Stomach smooth muscle (tissue), 2 donors: Measurements from ENCODE around the gene SPINT4.
"Not testable (repeated sequence)": the region's sequence is repeated elsewhere in the genome, so short reads cannot be mapped to it uniquely, and the experiment has no call there.

Experiments
- H3K27ac ChIP-seq: one replicate; pipeline ENCODE4 v1.7.0; 2013; ENCODE audit warnings: mild to moderate bottlenecking, low read length, inconsistent platforms
- H3K27me3 ChIP-seq, 2 donors: one replicate each; pipeline ENCODE4 v1.7.0; 2013; ENCODE audit warnings: low read length in 2 of 2; ENCODE audit not compliant: insufficient read depth in 2 of 2, control insufficient read depth in 1 of 2
- H3K36me3 ChIP-seq, 2 donors: one replicate each; pipeline ENCODE4 v1.7.0; 2013; ENCODE audit warnings: low read length in 2 of 2; ENCODE audit not compliant: control insufficient read depth in 2 of 2, insufficient read depth in 2 of 2
- H3K4me1 ChIP-seq: one replicate; pipeline ENCODE4 v1.7.0; 2013; ENCODE audit warnings: low read length; ENCODE audit not compliant: control insufficient read depth, insufficient read depth
- H3K4me3 ChIP-seq, 2 donors: one replicate each; pipeline ENCODE4 v1.7.0; 2013; ENCODE audit warnings: low read length in 2 of 2
- H3K9ac ChIP-seq, 2 donors: one replicate each; pipeline ENCODE4 v1.7.0; 2013; ENCODE audit warnings: low read length in 2 of 2, mild to moderate bottlenecking in 1 of 2
- H3K9me3 ChIP-seq, 2 donors: one replicate each; pipeline ENCODE4 v1.7.0; 2013; ENCODE audit warnings: low read length in 2 of 2; ENCODE audit not compliant: control insufficient read depth in 2 of 2
- donor health status: healthy.
- donor health status: Pancreatic carcinoma.

Gene SPINT4

DNA sequence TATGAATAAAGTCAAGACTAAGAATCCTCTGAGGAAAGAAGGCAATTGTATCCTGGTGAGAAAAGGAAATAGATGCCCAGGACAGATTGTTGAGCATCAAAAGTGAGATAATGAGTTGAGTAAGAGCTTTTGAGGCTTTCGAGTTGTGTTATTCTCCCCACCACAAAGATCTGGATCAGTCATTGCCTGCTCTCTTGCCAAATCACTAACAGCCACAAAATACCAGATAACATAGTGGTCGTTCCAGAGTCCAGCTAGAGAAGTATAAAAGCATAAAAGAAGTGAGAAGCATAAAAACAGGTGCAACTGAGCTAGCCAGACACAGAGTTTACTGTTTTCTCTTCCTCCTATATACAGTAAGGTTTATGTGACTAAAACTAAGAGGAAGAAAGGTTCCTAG lies 4.9 kb downstream of the SPINT4 start:
- Histone ChIP-seq H3K9ac (no peak overlapping the region), H3K4me1 (no peaks in the 10 kb centered on the region), H3K9me3 (peaks cover 0 to 5% of the 10 kb centered on the region in 2 donors), H3K36me3 (no peaks in the 10 kb centered on the region), H3K27ac (no peak overlapping the region), H3K27me3 (no peaks in the 10 kb centered on the region), H3K4me3 (no peak overlapping the region)

DNA sequence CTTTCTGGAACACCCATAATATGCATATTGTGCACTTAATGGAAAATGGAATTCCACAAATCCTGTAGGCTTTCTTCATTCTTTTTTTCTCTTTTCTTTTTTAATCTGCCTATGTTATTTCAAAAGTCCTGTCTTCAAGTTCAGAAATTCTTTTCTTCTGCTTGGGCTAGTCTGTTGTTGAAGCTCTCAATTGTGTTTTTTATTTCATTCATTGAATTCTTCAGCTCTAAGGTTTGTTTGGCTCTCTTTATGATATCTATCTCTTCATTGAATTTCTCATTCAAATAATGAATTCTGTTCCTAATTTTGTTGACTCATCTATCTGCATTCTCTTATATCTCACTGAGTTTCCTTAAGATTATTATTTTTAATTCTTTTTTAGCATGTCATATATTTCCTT lies 10.1 kb downstream of the SPINT4 start:
- Histone ChIP-seq H3K9me3 (peaks cover 0 to 5% of the 10 kb centered on the region in 2 donors), H3K36me3 (no peaks in the 10 kb centered on the region), H3K4me1 (no peaks in the 10 kb centered on the region), H3K27me3 (no peaks in the 10 kb centered on the region), H3K4me3 (no peak overlapping the region), H3K9ac (no peak overlapping the region), H3K27ac (no peak overlapping the region)

DNA sequence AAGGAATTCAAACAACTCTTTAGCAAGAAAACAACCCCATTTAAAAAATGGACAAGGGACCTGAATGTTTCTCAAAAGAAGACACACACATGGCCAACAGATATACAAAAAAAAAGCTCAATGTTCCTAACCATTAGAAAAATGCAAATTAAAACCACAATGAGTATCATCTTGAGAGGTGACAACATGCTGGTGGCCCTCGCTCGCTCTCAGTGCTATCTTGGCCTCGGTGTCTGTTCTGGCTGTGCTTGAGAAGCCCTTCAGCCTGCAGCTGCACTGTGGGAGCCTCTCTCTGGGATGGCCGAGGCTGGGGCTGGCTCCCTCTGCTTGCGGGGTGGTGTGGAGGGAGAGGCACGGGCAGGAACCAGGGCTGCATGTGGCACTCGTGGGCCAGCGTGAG lies 13.4 kb downstream of the SPINT4 start:
- no peaks in the 10 kb centered on the region for H3K4me1 ChIP-seq
- no peak overlapping the region for H3K27ac ChIP-seq
- H3K27me3 ChIP-seq = no peaks in the 10 kb centered on the region
- no peak overlapping the region for H3K9ac ChIP-seq
- no peaks in the 10 kb centered on the region for H3K36me3 ChIP-seq
- no peak overlapping the region for H3K4me3 ChIP-seq
- H3K9me3 ChIP-seq = peaks cover 0 to 5% of the 10 kb centered on the region in 2 donors

DNA sequence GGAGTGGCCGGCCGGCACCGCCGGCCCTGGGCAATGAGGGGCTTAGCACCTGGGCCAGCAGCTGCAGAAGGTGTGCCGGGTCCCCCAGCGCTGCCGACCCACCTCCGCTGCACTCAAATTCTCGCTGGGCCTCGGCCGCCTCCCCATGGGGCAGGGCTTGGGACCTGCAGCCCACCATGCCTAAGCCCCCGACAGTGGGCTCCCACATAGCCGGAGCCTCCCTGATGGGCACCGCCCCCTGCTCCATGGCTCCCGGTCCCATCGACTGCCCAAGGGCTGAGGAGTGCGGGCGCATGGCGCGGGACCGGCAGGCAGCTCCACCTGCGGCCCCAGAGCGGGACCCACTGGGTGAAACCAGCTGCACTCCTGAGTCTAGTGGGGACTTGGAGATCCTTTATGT lies 13.8 kb downstream of the SPINT4 start:
- H3K27me3 ChIP-seq = no peaks in the 10 kb centered on the region
- H3K36me3 ChIP-seq = no peaks in the 10 kb centered on the region
- no peak overlapping the region for H3K9ac ChIP-seq
- H3K27ac ChIP-seq = no peak overlapping the region
- H3K4me3 ChIP-seq = no peak overlapping the region
- no peaks in the 10 kb centered on the region for H3K4me1 ChIP-seq
- H3K9me3 ChIP-seq = peaks cover 0 to 5% of the 10 kb centered on the region in 2 donors

DNA sequence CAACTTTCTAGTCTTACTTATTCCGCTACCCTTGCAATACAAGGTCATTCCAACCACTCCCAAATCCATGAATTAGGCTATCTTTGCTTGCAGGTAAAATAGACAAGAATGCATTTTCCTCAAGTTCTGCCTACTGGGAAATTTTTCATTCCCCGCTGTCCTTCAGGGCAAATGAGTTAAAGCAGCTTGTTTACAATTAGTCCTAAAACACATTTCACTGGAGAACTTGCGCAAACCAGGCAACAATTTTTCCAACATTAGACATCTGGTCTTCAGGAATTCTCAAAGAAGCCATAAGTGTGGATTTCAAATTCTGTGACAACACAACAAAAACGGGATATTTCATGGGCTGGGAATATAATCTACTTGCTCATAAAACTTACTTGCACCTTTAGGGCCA lies 20.4 kb downstream of the SPINT4 start:
- Histone ChIP-seq H3K36me3 (no peaks in the 10 kb centered on the region), H3K27ac (no peak overlapping the region), H3K9me3 (no peaks in the 10 kb centered on the region), H3K9ac (no peak overlapping the region), H3K4me3 (no peak overlapping the region), H3K27me3 (no peaks in the 10 kb centered on the region), H3K4me1 (no peaks in the 10 kb centered on the region)

DNA sequence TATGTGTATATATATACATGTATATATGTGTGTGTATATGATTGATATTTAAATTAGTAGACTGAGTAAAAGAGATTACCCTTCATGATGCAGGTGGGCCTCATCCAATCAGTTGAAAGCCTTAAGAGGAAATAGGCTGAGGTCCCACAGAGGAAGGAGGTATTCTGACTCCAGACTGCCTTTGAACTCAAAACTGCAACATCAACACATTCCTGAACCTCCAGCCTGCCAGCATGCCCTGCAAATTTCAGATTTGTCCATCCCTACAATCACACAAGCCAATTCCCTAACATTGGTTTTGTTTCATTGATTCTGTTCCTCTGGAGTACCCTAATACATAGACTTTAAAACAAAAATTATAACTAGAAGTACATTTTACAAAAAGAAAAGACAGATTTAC lies 22.9 kb downstream of the SPINT4 start:
- no peaks in the 10 kb centered on the region for H3K36me3 ChIP-seq
- no peak overlapping the region for H3K4me3 ChIP-seq
- no peak overlapping the region for H3K9ac ChIP-seq
- no peak overlapping the region for H3K27ac ChIP-seq
- no peaks in the 10 kb centered on the region for H3K27me3 ChIP-seq
- H3K4me1 ChIP-seq = no peaks in the 10 kb centered on the region
- H3K9me3 ChIP-seq = no peaks in the 10 kb centered on the region

DNA sequence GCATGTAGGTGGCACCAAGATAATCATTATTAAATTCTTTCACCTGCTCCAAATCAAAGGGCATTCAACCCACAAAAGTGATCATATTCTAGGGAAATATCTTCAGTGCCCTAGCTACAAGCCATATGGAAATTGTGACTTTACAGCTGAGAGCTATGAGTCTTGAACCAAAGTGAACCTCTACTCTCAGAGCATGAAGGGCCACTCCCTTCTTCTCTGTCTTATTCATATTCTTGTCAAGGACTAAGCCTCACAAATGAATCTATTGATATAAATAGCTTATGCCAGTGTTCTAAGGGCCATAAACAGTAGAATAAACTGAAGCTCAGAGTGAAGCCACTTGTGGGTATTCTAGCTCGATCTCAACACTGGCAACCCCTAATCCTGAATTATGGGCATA lies 29.6 kb downstream of the SPINT4 start:
- Histone ChIP-seq H3K9ac (no peak overlapping the region), H3K36me3 (no peaks in the 10 kb centered on the region), H3K4me1 (no peaks in the 10 kb centered on the region)

DNA sequence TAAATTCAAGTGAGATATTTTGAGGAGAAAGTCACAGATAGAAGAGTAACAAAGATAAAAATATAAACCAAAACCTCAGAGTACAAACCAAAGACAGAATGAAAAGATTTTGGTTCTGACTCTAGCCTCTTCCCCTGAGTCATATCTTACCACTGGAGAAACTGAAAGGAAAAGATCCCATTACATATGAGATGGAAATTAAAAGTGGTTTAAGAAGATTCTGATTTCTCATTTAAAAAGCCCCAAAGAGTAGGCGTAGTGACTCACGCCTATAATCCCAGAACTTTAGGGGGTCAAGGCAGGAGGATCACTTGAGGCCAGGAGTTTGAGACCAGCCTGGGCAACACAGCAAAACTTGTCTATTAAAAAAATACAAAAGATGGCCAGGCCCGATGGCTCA lies 30.6 kb downstream of the SPINT4 start:
- Histone ChIP-seq H3K36me3 (no peaks in the 10 kb centered on the region), H3K27me3 (no peaks in the 10 kb centered on the region), H3K27ac (no peak overlapping the region), H3K4me3 (no peak overlapping the region), H3K9me3 (no peaks in the 10 kb centered on the region), H3K9ac (no peak overlapping the region), H3K4me1 (no peaks in the 10 kb centered on the region)

More for the DNA sequence above, 29.6 kb downstream of the SPINT4 start:
- no peak overlapping the region for H3K27ac ChIP-seq
- no peaks in the 10 kb centered on the region for H3K9me3 ChIP-seq
- no peak overlapping the region for H3K4me3 ChIP-seq
- no peaks in the 10 kb centered on the region for H3K27me3 ChIP-seq

DNA sequence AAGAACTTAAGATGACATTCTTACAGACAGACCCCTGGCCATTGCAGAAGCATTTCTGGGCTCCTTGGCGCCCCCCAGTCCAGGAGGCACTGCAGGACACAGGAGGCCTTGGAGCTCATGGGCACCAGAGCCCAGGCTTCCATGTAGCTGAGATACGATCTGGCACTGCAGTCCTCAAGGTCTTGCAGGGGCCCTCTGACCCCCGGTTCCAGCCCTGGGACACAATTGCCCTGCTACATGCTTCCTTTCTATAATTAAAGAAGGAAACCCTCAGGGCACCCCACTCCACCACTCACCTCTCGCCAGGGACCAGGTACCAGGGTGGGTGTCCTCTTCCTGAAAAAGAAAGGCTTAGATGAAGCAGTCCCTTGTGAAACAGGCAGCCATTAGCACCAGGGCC lies 35.9 kb downstream of the SPINT4 start:
- Histone ChIP-seq H3K9ac (no peak overlapping the region), H3K36me3 (no peaks in the 10 kb centered on the region), H3K27ac (no peak overlapping the region), H3K27me3 (no peaks in the 10 kb centered on the region), H3K9me3 (no peaks in the 10 kb centered on the region), H3K4me1 (no peaks in the 10 kb centered on the region), H3K4me3 (no peak overlapping the region)

DNA sequence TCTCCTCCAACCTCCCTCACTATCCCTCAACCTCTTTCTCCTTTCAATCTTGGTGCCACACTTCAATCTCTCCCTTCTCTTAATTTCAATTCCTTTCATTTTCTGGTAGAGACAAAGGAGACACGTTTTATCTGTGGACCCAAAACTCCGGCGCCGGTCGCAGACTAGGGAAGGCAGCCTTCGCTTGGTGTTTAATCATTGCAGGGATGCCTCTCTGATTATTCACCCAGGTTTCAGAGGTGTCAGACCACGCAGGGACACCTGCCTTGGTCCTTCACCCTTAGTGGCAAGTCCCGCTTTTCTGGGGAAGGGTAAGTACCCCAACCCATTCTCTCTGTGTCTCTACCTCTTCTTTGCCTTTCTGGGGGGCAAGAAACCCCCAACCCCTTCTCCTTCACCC lies 37.8 kb downstream of the SPINT4 start:
- not testable (repeated sequence) for H3K27ac ChIP-seq, H3K9ac ChIP-seq, H3K4me3 ChIP-seq, H3K36me3 ChIP-seq, H3K9me3 ChIP-seq, H3K27me3 ChIP-seq, H3K4me1 ChIP-seq

DNA sequence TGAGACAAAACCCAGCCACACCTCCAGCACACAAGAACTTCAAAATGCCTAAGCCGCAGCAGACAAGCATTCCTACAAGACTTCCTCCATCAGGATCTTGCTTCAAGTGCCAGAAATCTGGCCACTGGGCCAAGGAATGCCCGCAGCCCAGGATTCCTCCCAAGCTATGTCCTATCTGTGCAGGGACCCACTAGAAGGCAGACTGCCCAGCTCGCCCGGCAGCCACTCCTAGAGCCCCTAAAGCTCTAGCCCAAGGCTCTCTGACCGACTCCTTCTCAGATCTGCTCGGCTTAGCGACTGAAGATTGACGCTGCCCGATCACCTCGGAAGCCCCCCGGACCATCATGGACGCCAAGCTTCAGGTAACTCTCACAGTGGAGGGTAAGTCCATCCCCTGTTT lies 39.8 kb downstream of the SPINT4 start:
- not testable (repeated sequence) for H3K4me1 ChIP-seq, H3K9ac ChIP-seq, H3K9me3 ChIP-seq, H3K4me3 ChIP-seq, H3K27me3 ChIP-seq, H3K36me3 ChIP-seq, H3K27ac ChIP-seq
